Upper lobe of right lung (tissue), 1 donor: ENCODE measurements around the gene PXDN. TPM values are rescaled to one million over a fixed set of nuclear protein-coding genes. Genes with fewer than 3 reads are reported as not detected.
"Not testable (repeated sequence)": the region's sequence is repeated elsewhere in the genome, so short reads cannot be mapped to it uniquely, and the experiment has no call there.

Experiments used
- ATAC-seq: fragments of 200-7000 bp; cut with Tn5 transposase; one replicate; pipeline ENCODE4 v1.9.1; 2020; ENCODE audit warnings: mild to moderate bottlenecking, moderate library complexity
- DNase-seq: peaks from one replicate; pipeline ENCODE4 v3.0.0-alpha.2; 2020
- H3K27ac ChIP-seq: fragments of 200-600 bp; one replicate; pipeline ENCODE4 v1.8.0; 2022
- H3K27me3 ChIP-seq: fragments of 200-600 bp; one replicate; pipeline ENCODE4 v1.8.0; 2022; ENCODE audit warnings: mild to moderate bottlenecking
- H3K36me3 ChIP-seq: fragments of 200-600 bp; one replicate; pipeline ENCODE4 v1.8.0; 2022
- H3K4me1 ChIP-seq: fragments of 200-600 bp; one replicate; pipeline ENCODE4 v1.8.0; 2022
- H3K4me3 ChIP-seq: fragments of 200-600 bp; one replicate; pipeline ENCODE4 v1.8.0; 2022; ENCODE audit warnings: mild to moderate bottlenecking
- H3K9me3 ChIP-seq: fragments of 200-600 bp; one replicate; pipeline ENCODE4 v1.8.0; 2022
- CTCF ChIP-seq: fragments of 200-600 bp; IDR thresholded peaks from one replicate; pipeline ENCODE4 v1.8.0; 2022; ENCODE audit warnings: antibody characterized with exemption
- intact Hi-C: fragments of 100-400 bp; cut with DNase I; formaldehyde crosslinking; loops from one replicate; pipeline ENCODE4 v1.11.0; 2022
- total RNA-seq: library from RNA; stranded (reverse); fragmentation: NEBNext Ultra II Directional; extraction: Animal tissue kit (Norgen Biotek cat#: 25700); gene quantifications from one replicate; pipeline ENCODE4 v1.2.1, GENCODE V29; 2021
- donor health status: DM: no; HTN: yes; CAD: no; lungs with severe emphysema.

PXDN gene
- total RNA-seq, 1 donor from 2014 or later = 58.4 TPM

DNA sequence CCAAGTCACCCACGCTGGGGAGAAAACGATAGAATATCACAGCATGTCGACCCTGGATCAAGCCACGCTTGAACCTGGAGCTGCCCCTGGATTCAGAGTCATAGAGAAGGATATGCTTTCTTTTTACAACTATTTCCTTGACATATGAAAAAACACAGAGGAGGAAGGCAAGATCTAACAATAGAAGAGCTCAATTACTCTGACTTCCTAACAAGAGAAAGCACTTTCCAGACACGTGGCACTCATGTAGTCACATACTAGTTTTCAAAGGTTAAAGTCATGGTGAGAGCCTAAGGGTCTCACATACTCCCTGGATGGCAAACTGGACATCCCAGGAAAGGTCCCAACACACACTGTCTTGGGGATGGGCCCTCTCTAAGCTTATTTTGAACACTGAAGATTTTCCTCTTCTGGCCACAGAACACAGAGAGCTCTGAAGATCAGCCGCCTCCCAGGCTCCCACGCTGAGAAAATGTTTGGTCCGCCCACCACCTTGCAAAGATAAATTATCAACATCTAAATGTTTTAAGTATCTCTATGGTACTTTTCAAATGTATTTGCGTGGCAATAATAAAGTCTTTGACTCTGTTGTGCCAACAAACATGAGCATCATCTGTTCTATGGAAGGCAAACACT, 4.9 kb downstream of the PXDN start:
- peaks cover 4% of the 10 kb centered on the region for H3K27me3 ChIP-seq
- no peaks in the 10 kb centered on the region for H3K9me3 ChIP-seq
- ATAC-seq (no peak), DNase-seq (no peak)
- no peak overlapping the region for H3K27ac ChIP-seq
- no peaks in the 10 kb centered on the region for H3K36me3 ChIP-seq
- intact Hi-C loops = no loop called here
- no peak overlapping the region for H3K4me3 ChIP-seq
- H3K4me1 ChIP-seq = peaks cover 3% of the 10 kb centered on the region
- no peak for TF ChIP-seq CTCF

DNA sequence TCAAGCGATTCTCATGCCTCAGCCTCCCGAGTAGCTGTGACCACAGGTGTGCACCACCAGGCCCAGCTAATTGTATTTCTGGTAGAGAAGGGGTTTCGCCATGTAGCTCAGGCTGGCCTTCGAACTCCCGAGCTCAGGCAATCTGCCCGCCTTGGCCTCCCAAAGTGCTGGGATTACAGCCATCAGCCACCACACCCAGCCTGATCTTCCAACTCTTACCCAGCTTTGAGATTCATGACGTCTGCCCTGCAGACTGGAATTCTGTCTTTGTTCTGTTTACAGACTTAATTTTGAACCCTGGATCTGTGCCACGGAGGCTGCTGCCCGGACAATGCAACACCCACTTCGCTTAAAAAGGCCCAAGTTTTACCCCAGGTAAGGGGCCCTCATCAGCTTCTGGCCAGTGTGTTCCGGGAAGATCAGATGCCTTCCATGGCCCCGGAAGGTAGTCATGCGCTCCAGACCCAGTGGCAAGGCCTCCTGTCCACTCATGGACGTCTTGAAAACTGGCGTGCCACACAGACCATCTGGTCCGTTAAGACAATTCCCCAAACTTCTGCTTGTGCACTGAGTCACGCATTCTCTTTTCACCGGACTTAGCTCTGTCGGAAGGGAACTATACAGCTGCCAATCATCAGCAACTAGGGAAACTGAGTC, 5.5 kb downstream of the PXDN start:
- no peaks in the 10 kb centered on the region for H3K27me3 ChIP-seq

GRCh38 chr2:1738163-1738562, 6.2 kb downstream of the PXDN start:
- ATAC-seq (no peak), DNase-seq (peak; percentile 31)
- intact Hi-C loops = no loop called here
- H3K4me1 ChIP-seq = peaks cover 3% of the 10 kb centered on the region
- no peak overlapping the region for H3K4me3 ChIP-seq
- no peak overlapping the region for H3K27ac ChIP-seq
- no peak for TF ChIP-seq CTCF
- no peaks in the 10 kb centered on the region for H3K36me3 ChIP-seq
- H3K27me3 ChIP-seq = no peaks in the 10 kb centered on the region
- no peaks in the 10 kb centered on the region for H3K9me3 ChIP-seq

More for the DNA sequence above, 5.5 kb downstream of the PXDN start:
- no peaks in the 10 kb centered on the region for H3K9me3 ChIP-seq
- ATAC-seq (no peak), DNase-seq (peak; percentile 32)
- H3K4me1 ChIP-seq = peaks cover 3% of the 10 kb centered on the region
- H3K36me3 ChIP-seq = no peaks in the 10 kb centered on the region
- TF ChIP-seq CTCF = no peak
- H3K27ac ChIP-seq = no peak overlapping the region
- intact Hi-C loops = no loop called here
- H3K4me3 ChIP-seq = no peak overlapping the region

- no peak overlapping the region for H3K27ac ChIP-seq
- H3K27me3 ChIP-seq = no peaks in the 10 kb centered on the region
- peak; percentile 28 for DNase-seq
- no peaks in the 10 kb centered on the region for H3K36me3 ChIP-seq
- no peaks in the 10 kb centered on the region for H3K9me3 ChIP-seq
- intact Hi-C loops = no loop called here
- no peak for TF ChIP-seq CTCF
- no peaks in the 10 kb centered on the region for H3K4me1 ChIP-seq
- peak; percentile 26 for ATAC-seq
- no peak overlapping the region for H3K4me3 ChIP-seq
Measured at GRCh38 chr2:1736997-1737480, 7.3 kb downstream of the PXDN start.

DNA sequence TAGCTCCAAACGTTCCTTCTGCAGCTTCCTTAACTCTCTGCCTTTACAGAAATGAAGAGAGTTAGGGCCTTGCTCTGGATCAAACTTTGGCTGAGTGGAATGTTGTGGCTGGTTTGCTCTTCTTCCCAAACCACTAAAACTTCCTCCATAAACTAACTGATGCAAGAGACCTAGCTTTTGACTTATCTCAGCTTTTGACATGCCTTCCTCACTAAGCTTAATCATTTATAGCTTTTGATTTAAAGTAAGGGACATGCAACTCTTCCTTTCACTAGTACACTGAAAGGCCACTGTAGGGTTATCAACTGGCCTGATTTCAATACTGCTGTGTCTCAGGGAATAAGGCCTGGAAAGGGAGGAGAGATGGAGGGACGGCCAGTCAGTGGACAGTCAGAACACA, 8.3 kb downstream of the PXDN start:
- H3K36me3 ChIP-seq = no peaks in the 10 kb centered on the region
- no peaks in the 10 kb centered on the region for H3K9me3 ChIP-seq
- TF ChIP-seq CTCF = no peak
- no peak overlapping the region for H3K27ac ChIP-seq
- no peak overlapping the region for H3K4me3 ChIP-seq
- H3K4me1 ChIP-seq = peaks cover 9% of the 10 kb centered on the region
- no peak for DNase-seq
- no peaks in the 10 kb centered on the region for H3K27me3 ChIP-seq
- intact Hi-C loops = no loop called here
- ATAC-seq = no peak

GRCh38 chr2:1733298-1733697, 11.0 kb downstream of the PXDN start:
- H3K9me3 ChIP-seq, H3K4me3 ChIP-seq, intact Hi-C loops, H3K36me3 ChIP-seq, DNase-seq, H3K27me3 ChIP-seq, H3K27ac ChIP-seq, ATAC-seq: not testable (repeated sequence)
- H3K4me1 ChIP-seq = peaks cover 33% of the 10 kb centered on the region
